NB4 (cell line): ENCODE data around the gene HOOK2.

Experiments
- DNase-seq: peaks from one replicate; pipeline ENCODE4 v3.0.0; 2010; ENCODE audit warnings: low read depth
- H3K4me3 ChIP-seq: one replicate; pipeline ENCODE4 v1.5.1; 2011; ENCODE audit warnings: mild to moderate bottlenecking, low read depth, low read length, moderate library complexity
- MAX ChIP-seq: IDR thresholded peaks from 2 replicates; pipeline ENCODE4 v1.6.1; 2011; ENCODE audit warnings: low read depth, low read length
- MYC ChIP-seq: IDR thresholded peaks from 2 replicates; pipeline ENCODE4 v1.6.1; 2011; ENCODE audit warnings: low read depth, low read length
- POLR2A ChIP-seq: IDR thresholded peaks from 2 replicates; pipeline ENCODE4 v1.6.1; 2011; ENCODE audit warnings: mild to moderate bottlenecking; ENCODE audit not compliant: insufficient read length; ENCODE audit errors: extremely low read depth
- TF ChIP-seq, protein P1 (sequence below): IDR thresholded peaks from one replicate; pipeline ENCODE4 v1.5.1; 2012; ENCODE audit warnings: low read depth, low read length

Gene HOOK2

GRCh38 chr19:12777217-12778016, 2.1 kb upstream of the HOOK2 start:
- peak; percentile 82 for DNase-seq
- peak overlapping the region; percentile 69 for H3K4me3 ChIP-seq
- TF ChIP-seq MYC = no peak
- TF ChIP-seq, protein P1, sequence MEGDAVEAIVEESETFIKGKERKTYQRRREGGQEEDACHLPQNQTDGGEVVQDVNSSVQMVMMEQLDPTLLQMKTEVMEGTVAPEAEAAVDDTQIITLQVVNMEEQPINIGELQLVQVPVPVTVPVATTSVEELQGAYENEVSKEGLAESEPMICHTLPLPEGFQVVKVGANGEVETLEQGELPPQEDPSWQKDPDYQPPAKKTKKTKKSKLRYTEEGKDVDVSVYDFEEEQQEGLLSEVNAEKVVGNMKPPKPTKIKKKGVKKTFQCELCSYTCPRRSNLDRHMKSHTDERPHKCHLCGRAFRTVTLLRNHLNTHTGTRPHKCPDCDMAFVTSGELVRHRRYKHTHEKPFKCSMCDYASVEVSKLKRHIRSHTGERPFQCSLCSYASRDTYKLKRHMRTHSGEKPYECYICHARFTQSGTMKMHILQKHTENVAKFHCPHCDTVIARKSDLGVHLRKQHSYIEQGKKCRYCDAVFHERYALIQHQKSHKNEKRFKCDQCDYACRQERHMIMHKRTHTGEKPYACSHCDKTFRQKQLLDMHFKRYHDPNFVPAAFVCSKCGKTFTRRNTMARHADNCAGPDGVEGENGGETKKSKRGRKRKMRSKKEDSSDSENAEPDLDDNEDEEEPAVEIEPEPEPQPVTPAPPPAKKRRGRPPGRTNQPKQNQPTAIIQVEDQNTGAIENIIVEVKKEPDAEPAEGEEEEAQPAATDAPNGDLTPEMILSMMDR = peak; percentile 82

DNA sequence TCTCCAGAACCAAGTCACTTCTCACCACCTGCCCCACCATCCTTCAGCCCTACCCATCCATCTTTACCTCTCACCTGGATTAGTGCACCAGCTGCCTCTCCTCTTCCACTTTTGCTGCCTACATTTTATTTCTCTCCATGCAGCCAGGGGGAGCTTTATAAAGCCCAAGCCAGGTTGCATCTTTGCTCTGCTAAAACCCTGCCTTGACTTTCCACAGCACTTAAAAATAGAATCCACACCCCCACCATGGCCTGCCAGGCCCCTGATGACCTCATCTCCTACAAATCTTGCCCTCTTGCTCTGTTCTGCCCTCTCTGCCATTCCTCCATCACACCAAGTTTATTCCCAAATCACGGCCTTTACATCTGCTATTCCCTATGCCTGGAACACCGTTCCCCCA, 1.8 kb downstream of the HOOK2 start:
- TF ChIP-seq MYC = no peak
- TF ChIP-seq POLR2A = no peak
- TF ChIP-seq, protein P1 = peak; percentile 21
- no peak for TF ChIP-seq MAX
- DNase-seq = peak; percentile 49
- H3K4me3 ChIP-seq = no peak overlapping the region

GRCh38 chr19:12772323-12772722, 3.0 kb downstream of the HOOK2 start:
- H3K4me3 ChIP-seq = no peak overlapping the region
- DNase-seq = no peak
- TF ChIP-seq MYC (no peak), POLR2A (no peak), MAX (no peak)
- TF ChIP-seq, protein P1 = no peak

DNA sequence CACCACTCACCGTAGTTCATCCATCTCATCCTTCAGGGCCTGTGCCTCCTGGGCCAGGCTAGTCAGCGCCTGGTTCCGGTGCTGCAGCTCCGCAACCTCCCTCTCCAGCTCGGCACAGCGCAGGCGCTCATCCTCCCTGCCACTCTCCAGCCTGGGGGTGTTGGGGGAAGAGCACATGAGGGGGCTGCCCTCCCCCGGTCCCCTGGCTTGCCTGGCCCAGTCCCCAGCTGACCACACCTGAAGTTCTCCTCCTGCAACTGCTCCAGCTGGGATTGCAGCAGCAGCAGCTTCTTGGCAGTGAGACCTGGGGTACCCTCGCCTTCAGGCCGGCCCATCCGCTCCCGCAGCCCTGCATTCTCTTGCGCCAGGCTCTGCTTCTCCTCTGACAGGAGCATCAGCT, 4.4 kb downstream of the HOOK2 start:
- TF ChIP-seq MYC (no peak), MAX (no peak), POLR2A (no peak)
- TF ChIP-seq, protein P1 = no peak
- no peak for DNase-seq
- no peak overlapping the region for H3K4me3 ChIP-seq

DNA sequence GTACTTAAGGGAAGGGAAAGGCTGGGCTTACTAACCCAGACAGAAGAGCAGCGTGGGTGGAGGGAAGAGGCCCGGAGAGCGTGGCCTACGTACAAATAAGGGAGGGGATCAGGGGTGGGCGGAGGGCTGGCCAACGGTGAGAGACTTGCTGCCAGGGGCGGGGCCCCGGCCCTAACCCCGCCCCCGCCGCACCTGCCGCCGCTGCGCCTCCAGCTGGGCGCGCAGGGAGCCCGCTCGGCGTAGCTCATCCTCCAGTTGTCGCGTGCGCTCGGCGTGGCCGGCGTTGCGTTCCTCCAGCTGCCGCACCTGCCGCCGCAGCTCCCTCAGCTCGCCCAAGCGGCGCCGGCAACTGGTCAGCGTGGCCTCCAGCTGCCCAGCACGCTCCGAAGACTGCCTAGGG, 5.7 kb downstream of the HOOK2 start:
- no peak for DNase-seq
- TF ChIP-seq POLR2A (no peak), MYC (no peak), MAX (no peak)
- TF ChIP-seq, protein P1 = no peak

More for the DNA sequence above, 5.7 kb downstream of the HOOK2 start:
- H3K4me3 ChIP-seq = no peak overlapping the region
